HUES48 (cell line): ENCODE data around the gene NTNG1.

Experiments used
- H3K27ac ChIP-seq: one replicate; pipeline ENCODE4 v1.7.0; 2013; ENCODE audit warnings: low read depth, low read length, inconsistent platforms
- H3K27me3 ChIP-seq: 2 replicates; pipeline ENCODE4 v1.6.1; 2013; ENCODE audit warnings: mild to moderate bottlenecking, low read length; ENCODE audit not compliant: control insufficient read depth, insufficient read depth
- H3K36me3 ChIP-seq: 2 replicates; pipeline ENCODE4 v1.6.1; 2013; ENCODE audit warnings: low read length; ENCODE audit not compliant: control insufficient read depth, insufficient read depth
- H3K4me1 ChIP-seq: 2 replicates; pipeline ENCODE4 v1.6.1; 2013; ENCODE audit warnings: mild to moderate bottlenecking, low read length; ENCODE audit not compliant: control insufficient read depth, insufficient read depth
- H3K4me3 ChIP-seq: 2 replicates; pipeline ENCODE4 v1.5.1; 2013; ENCODE audit warnings: mild to moderate bottlenecking, low read depth, low read length
- H3K9ac ChIP-seq: 2 replicates; pipeline ENCODE4 v1.6.1; 2013; ENCODE audit warnings: mild to moderate bottlenecking, low read depth, low read length, moderate library complexity
- H3K9me3 ChIP-seq: 2 replicates; pipeline ENCODE4 v1.6.1; 2013; ENCODE audit warnings: low read length; ENCODE audit not compliant: control insufficient read depth, insufficient read depth

NTNG1 gene

DNA sequence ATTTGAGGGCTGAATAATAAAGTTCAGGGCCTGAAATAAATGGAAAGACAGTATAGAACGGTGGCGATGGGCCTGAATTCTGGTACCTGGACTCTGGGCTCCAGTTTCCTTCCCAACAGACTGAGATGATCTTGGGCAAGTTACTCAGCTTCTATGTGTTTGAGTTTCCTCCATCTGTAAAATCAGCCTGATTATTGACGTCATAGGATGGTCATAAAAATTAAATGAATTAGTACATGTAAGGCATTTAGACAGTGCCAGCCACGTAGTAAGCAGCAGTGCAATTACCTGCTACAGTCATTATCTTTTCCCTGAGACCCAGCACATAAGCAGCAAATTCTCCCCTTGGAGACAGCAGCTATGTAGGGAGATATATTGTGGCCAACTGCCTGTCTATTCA lies 260.9 kb downstream of the NTNG1 start:
- Histone ChIP-seq H3K9me3 (no peaks in the 10 kb centered on the region), H3K9ac (no peak overlapping the region), H3K27me3 (no peaks in the 10 kb centered on the region), H3K36me3 (no peaks in the 10 kb centered on the region), H3K4me1 (no peaks in the 10 kb centered on the region), H3K27ac (no peak overlapping the region), H3K4me3 (no peak overlapping the region)

GRCh38 chr1:107404756-107405155 lies 263.9 kb downstream of the NTNG1 start:
- Histone ChIP-seq H3K27ac (no peak overlapping the region), H3K36me3 (no peaks in the 10 kb centered on the region), H3K9me3 (no peaks in the 10 kb centered on the region), H3K4me1 (no peaks in the 10 kb centered on the region), H3K27me3 (no peaks in the 10 kb centered on the region), H3K9ac (no peak overlapping the region), H3K4me3 (no peak overlapping the region)

- no peaks in the 10 kb centered on the region for H3K36me3 ChIP-seq
- H3K27ac ChIP-seq = no peak overlapping the region
- H3K9ac ChIP-seq = no peak overlapping the region
- H3K27me3 ChIP-seq = no peaks in the 10 kb centered on the region
- H3K9me3 ChIP-seq = no peaks in the 10 kb centered on the region
- H3K4me1 ChIP-seq = no peaks in the 10 kb centered on the region
- no peak overlapping the region for H3K4me3 ChIP-seq
Observed at GRCh38 chr1:107405236-107405635, 264.4 kb downstream of the NTNG1 start.

- H3K27ac ChIP-seq = no peak overlapping the region
- no peaks in the 10 kb centered on the region for H3K4me1 ChIP-seq
- no peak overlapping the region for H3K9ac ChIP-seq
- no peaks in the 10 kb centered on the region for H3K9me3 ChIP-seq
- no peak overlapping the region for H3K4me3 ChIP-seq
- H3K27me3 ChIP-seq = no peaks in the 10 kb centered on the region
- no peaks in the 10 kb centered on the region for H3K36me3 ChIP-seq
Observed at GRCh38 chr1:107407011-107407410, 266.2 kb downstream of the NTNG1 start.

DNA sequence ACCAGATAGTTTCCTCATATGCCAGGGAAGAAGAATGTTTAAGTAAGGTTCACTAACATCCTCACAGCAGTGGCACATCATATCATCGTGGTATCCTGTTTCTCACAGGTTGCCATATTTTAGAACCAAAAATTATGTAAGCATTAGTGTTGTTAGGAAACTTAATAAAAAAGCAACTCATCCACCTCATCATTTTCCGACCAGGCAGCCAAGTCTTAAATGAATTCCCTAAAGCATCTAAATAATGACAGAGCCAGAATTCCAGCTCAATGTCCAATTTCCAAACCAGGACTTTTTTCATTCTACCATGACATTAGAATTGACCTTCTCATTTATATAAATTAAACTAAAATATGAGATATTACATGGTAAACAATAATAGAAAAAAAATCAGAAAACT lies 272.7 kb downstream of the NTNG1 start:
- H3K4me1 ChIP-seq = 0 out of 2 replicates have a peak, but pooled peaks cover under 1% of the 10 kb centered on the region
- no peaks in the 10 kb centered on the region for H3K27me3 ChIP-seq
- no peak overlapping the region for H3K27ac ChIP-seq
- no peak overlapping the region for H3K9ac ChIP-seq
- no peaks in the 10 kb centered on the region for H3K36me3 ChIP-seq
- no peaks in the 10 kb centered on the region for H3K9me3 ChIP-seq
- H3K4me3 ChIP-seq = no peak overlapping the region

DNA sequence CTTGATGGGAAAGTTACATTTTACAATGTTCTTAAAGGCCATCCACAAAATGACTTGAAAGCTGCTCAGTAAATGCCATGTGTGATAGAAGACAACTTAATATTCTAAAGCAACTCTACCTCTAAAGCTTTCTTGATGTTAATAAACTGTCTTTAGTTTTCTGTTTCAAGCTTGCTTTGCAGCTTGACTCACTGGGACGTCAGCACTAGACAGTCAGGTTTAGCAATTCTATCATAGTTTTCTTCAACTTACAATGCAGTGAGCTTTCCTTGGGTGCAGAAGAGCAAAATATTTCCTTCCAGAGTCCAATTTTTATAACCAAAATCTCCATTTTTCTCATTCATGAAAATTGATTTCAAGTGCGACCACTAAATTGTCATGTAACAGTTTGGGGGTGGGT lies 273.1 kb downstream of the NTNG1 start:
- Histone ChIP-seq H3K9ac (no peak overlapping the region), H3K9me3 (no peaks in the 10 kb centered on the region), H3K27ac (no peak overlapping the region), H3K4me3 (no peak overlapping the region), H3K4me1 (peaks cover 5% of the 10 kb centered on the region; the same call in 1 of the 2 replicates), H3K27me3 (no peaks in the 10 kb centered on the region), H3K36me3 (no peaks in the 10 kb centered on the region)

- no peaks in the 10 kb centered on the region for H3K9me3 ChIP-seq
- H3K27me3 ChIP-seq = no peaks in the 10 kb centered on the region
- no peak overlapping the region for H3K27ac ChIP-seq
- no peaks in the 10 kb centered on the region for H3K36me3 ChIP-seq
- H3K4me1 ChIP-seq = peaks cover 11% of the 10 kb centered on the region
- no peak overlapping the region for H3K4me3 ChIP-seq
- H3K9ac ChIP-seq = no peak overlapping the region
Observed at GRCh38 chr1:107414550-107414949, 273.7 kb downstream of the NTNG1 start.

DNA sequence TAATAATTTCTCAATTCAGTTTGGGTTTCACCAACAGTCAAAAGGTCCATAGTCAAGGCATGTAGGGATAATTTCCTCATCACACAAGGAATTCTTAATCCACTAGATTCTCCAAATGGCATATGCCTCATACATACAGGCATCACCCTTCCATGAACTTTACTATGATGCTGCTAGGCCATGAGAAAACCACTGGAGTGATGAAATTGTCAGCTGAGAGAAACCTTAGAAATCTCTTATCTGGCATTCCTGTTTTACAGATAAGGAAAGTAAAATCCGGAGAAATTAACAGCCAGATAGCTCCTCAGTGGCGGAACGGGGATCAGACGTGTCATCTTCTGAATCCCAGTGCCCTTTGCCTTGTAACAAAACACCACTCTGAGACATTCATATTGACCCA lies 274.4 kb downstream of the NTNG1 start:
- no peak overlapping the region for H3K4me3 ChIP-seq
- H3K9ac ChIP-seq = no peak overlapping the region
- peaks cover 18% of the 10 kb centered on the region for H3K4me1 ChIP-seq
- peak overlapping the region; percentile 11 for H3K27ac ChIP-seq
- H3K9me3 ChIP-seq = no peaks in the 10 kb centered on the region
- H3K27me3 ChIP-seq = no peaks in the 10 kb centered on the region
- H3K36me3 ChIP-seq = no peaks in the 10 kb centered on the region

DNA sequence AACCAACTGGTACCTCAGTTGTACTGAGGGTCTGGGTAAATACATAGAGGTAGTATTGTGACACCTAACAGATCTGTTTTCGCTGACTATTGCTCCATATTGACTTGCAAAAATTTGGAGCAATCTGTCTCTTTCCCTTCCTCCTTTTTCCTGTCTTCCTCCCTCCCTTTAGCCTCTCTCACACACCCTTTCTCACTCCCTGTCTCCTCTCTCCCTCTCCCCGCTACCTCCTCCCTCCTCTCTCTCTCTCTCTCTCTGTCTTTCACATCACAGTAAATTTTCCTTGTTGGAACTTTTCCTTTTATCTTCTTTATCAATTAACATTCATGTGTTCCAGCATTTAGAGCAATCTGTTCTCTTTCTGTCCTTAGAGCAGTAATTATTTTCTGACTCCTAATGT lies 278.2 kb downstream of the NTNG1 start:
- no peaks in the 10 kb centered on the region for H3K36me3 ChIP-seq
- H3K9me3 ChIP-seq = no peaks in the 10 kb centered on the region
- peaks cover 32% of the 10 kb centered on the region for H3K4me1 ChIP-seq
- no peak overlapping the region for H3K27ac ChIP-seq
- no peaks in the 10 kb centered on the region for H3K27me3 ChIP-seq
- H3K9ac ChIP-seq = no peak overlapping the region
- no peak overlapping the region for H3K4me3 ChIP-seq

DNA sequence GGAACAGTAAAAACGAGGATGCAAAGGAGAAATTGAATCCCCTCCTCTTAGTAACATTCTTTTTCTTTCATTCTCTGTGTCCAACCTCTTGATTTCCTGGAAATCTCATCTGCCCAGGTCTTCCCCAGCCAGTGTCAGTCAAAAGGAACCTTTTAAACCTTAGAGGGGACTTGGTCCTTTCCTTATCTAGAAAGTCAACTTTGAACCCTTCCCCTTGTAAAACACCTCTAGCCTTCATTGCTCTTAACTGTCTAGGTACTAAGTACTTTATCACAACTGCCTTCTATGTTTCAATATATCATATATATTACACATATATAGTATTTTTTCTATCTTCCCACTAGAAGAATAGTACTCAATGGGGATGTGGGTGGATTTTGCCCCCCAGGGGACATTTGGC lies 282.1 kb downstream of the NTNG1 start:
- Histone ChIP-seq H3K4me3 (no peak overlapping the region), H3K9me3 (no peaks in the 10 kb centered on the region), H3K27me3 (no peaks in the 10 kb centered on the region), H3K4me1 (peaks cover 32% of the 10 kb centered on the region), H3K9ac (no peak overlapping the region), H3K27ac (no peak overlapping the region), H3K36me3 (no peaks in the 10 kb centered on the region)

- Histone ChIP-seq H3K27me3 (no peaks in the 10 kb centered on the region), H3K9ac (no peak overlapping the region), H3K4me3 (no peak overlapping the region), H3K4me1 (peaks cover 36% of the 10 kb centered on the region), H3K36me3 (no peaks in the 10 kb centered on the region), H3K9me3 (no peaks in the 10 kb centered on the region), H3K27ac (no peak overlapping the region)
Observed at GRCh38 chr1:107430540-107431228, 289.8 kb downstream of the NTNG1 start.
